HEK293T (cell line): ENCODE results near the gene ITGB7.

Experiments
- CTCF ChIA-PET: fragments of 350-600 bp; formaldehyde crosslinking; extraction: SDS; loops from one replicate; lab custom pipeline; 2021; ENCODE audit warnings: antibody characterized with exemption, inconsistent platforms; lab: Yijun Ruan, JAX
- POLR2A ChIA-PET: fragments of 350-600 bp; formaldehyde crosslinking; extraction: SDS; loops from one replicate; lab custom pipeline; 2020; ENCODE audit warnings: antibody characterized with exemption, inconsistent platforms; lab: Yijun Ruan, JAX
- DNase-seq: peaks from one replicate; pipeline ENCODE4 v3.0.0; 2012; ENCODE audit warnings: mixed read lengths; ENCODE audit errors: extremely low spot score
- ARNT ChIP-seq: fragments of 450-650 bp; IDR thresholded peaks from 2 replicates; pipeline ENCODE4 v1.6.1; 2017; ENCODE audit warnings: mild to moderate bottlenecking
- BHLHE40 ChIP-seq: fragments of 450-650 bp; IDR thresholded peaks from 2 replicates; pipeline ENCODE4 v1.6.1; 2016; ENCODE audit warnings: mild to moderate bottlenecking, moderate library complexity, borderline replicate concordance
- CTBP1 ChIP-seq: fragments of 450-650 bp; IDR thresholded peaks from 2 replicates; pipeline ENCODE4 v1.6.1; 2016; ENCODE audit warnings: borderline replicate concordance
- ELF4 ChIP-seq: fragments of 450-650 bp; IDR thresholded peaks from 2 replicates; pipeline ENCODE4 v1.6.1; 2017; ENCODE audit warnings: antibody characterized with exemption
- FOXA1 ChIP-seq: fragments of 450-650 bp; IDR thresholded peaks from 2 replicates; pipeline ENCODE4 v1.6.1; 2016; ENCODE audit warnings: mild to moderate bottlenecking
- FOXK2 ChIP-seq: fragments of 450-650 bp; IDR thresholded peaks from 2 replicates; pipeline ENCODE4 v1.6.1; 2016; ENCODE audit warnings: mild to moderate bottlenecking
- FOXM1 ChIP-seq: fragments of 450-650 bp; IDR thresholded peaks from 2 replicates; pipeline ENCODE4 v1.6.1; 2017; ENCODE audit warnings: mild to moderate bottlenecking, borderline replicate concordance
- HDGF ChIP-seq: fragments of 450-650 bp; IDR thresholded peaks from 2 replicates; pipeline ENCODE4 v1.6.1; 2017; ENCODE audit warnings: antibody characterized with exemption, borderline replicate concordance
- L3MBTL2 ChIP-seq: fragments of 450-650 bp; conservative IDR thresholded peaks from 2 replicates; pipeline ENCODE4 v1.6.1; 2016; ENCODE audit warnings: mild to moderate bottlenecking
- LEF1 ChIP-seq: fragments of 450-650 bp; IDR thresholded peaks from 2 replicates; pipeline ENCODE4 v1.6.1; 2017; ENCODE audit warnings: mild to moderate bottlenecking, borderline replicate concordance
- NFRKB ChIP-seq: fragments of 450-650 bp; IDR thresholded peaks from 2 replicates; pipeline ENCODE4 v1.6.1; 2016; ENCODE audit warnings: mild to moderate bottlenecking, moderate library complexity
- PKNOX1 ChIP-seq: fragments of 450-650 bp; IDR thresholded peaks from 2 replicates; pipeline ENCODE4 v1.6.1; 2016
- SP1 ChIP-seq: fragments of 450-650 bp; IDR thresholded peaks from 2 replicates; pipeline ENCODE4 v1.6.1; 2017
- SUZ12 ChIP-seq: fragments of 450-650 bp; IDR thresholded peaks from 2 replicates; pipeline ENCODE4 v1.6.1; 2016; ENCODE audit warnings: mild to moderate bottlenecking
- TARDBP ChIP-seq: fragments of 450-650 bp; IDR thresholded peaks from 2 replicates; pipeline ENCODE4 v1.6.1; 2016
- ZNF384 ChIP-seq: fragments of 450-650 bp; IDR thresholded peaks from 2 replicates; pipeline ENCODE4 v1.6.1; 2016

The ITGB7 gene

GRCh38 chr12:53236443-53237111 lies 29.5 kb upstream of the ITGB7 start:
- CTCF ChIA-PET = interaction anchor here (0.7 kb wide), 1 partner anchor 30 kb away, joined by 3 read pairs; no protein-coding TSS in a partner anchor
- POLR2A ChIA-PET = no interaction called here
- DNase-seq = no peak
- TF ChIP-seq ELF4 (no peak), NFRKB (no peak), ZNF384 (no peak), CTBP1 (no peak), TARDBP (no peak), PKNOX1 (no peak), ARNT (no peak), FOXK2 (no peak), L3MBTL2 (no peak), FOXM1 (no peak), SP1 (no peak), LEF1 (no peak)

- CTCF ChIA-PET = no interaction called here
- TF ChIP-seq ZNF384 (no peak), FOXK2 (no peak), HDGF (no peak), ARNT (no peak), LEF1 (no peak), SP1 (no peak), L3MBTL2 (no peak), FOXM1 (no peak), TARDBP (no peak), BHLHE40 (no peak), ELF4 (no peak), FOXA1 (no peak), PKNOX1 (no peak), NFRKB (no peak), CTBP1 (no peak), SUZ12 (no peak)
- POLR2A ChIA-PET = interaction anchor here (1.6 kb wide), 1 partner anchor 16 kb away, joined by 3 read pairs; no protein-coding TSS in a partner anchor
- no peak for DNase-seq
Measured at GRCh38 chr12:53235742-53236442, 28.8 kb upstream of the ITGB7 start.

DNA sequence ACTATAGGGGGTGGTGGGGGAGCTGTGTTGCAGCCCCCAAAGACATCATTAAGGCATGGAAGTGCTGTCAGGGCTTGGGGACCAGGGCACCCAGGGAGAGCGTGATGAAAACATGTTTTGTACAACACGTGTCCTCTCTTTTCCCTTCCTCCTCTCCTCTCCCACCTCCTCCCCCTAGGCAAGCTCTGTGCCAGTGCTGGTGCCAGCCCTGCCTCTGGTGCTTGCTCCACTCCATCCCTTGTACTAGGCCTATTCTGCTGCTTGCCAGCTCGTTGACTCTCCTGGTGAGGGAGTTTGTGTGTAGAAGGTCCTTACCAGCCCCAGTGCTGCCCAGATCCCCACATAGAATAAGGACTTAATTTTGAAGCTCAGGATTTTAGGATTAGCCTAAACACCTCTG lies 28.1 kb upstream of the ITGB7 start:
- no peak for DNase-seq
- ChIA-PET CTCF (interaction anchor here (0.5 kb wide), 1 partner anchor 44 kb away, joined by 6 read pairs; no protein-coding TSS in a partner anchor), POLR2A (interaction anchor here (1.4 to 1.8 kb wide), 3 partner anchors 15 to 37 kb away, joined by 3 to 5 read pairs (median 3); a partner anchor contains a TSS)
- TF ChIP-seq LEF1 = no peak
- TF ChIP-seq PKNOX1 = no peak
- TF ChIP-seq BHLHE40 = no peak
- TF ChIP-seq L3MBTL2 = no peak
- no peak for TF ChIP-seq TARDBP
- no peak for TF ChIP-seq SP1
- TF ChIP-seq ZNF384 = no peak
- TF ChIP-seq HDGF = no peak
- TF ChIP-seq FOXK2 = no peak
- no peak for TF ChIP-seq CTBP1
- TF ChIP-seq FOXA1 = no peak
- no peak for TF ChIP-seq NFRKB
- no peak for TF ChIP-seq SUZ12
- TF ChIP-seq ARNT = no peak
- TF ChIP-seq ELF4 = no peak
- no peak for TF ChIP-seq FOXM1

- DNase-seq = no peak
- ChIA-PET POLR2A (interaction anchor here (1.4 to 1.8 kb wide), 3 partner anchors 14 to 38 kb away, joined by 3 to 5 read pairs (median 3); a partner anchor contains a TSS), CTCF (interaction anchor here (0.7 to 2.5 kb wide), 3 partner anchors 9 to 39 kb away, joined by 4 to 8 read pairs (median 6); no protein-coding TSS in a partner anchor)
- TF ChIP-seq SUZ12 = no peak
- no peak for TF ChIP-seq FOXM1
- no peak for TF ChIP-seq ZNF384
- no peak for TF ChIP-seq FOXK2
- TF ChIP-seq FOXA1 = no peak
- no peak for TF ChIP-seq PKNOX1
- no peak for TF ChIP-seq BHLHE40
- no peak for TF ChIP-seq ARNT
- no peak for TF ChIP-seq L3MBTL2
- no peak for TF ChIP-seq HDGF
- no peak for TF ChIP-seq CTBP1
- no peak for TF ChIP-seq ELF4
Measured at GRCh38 chr12:53234271-53234914, 27.3 kb upstream of the ITGB7 start.
